Thyroid gland (tissue), 4 donors: Measurements from ENCODE around the gene TMC2. TPM values are rescaled to one million over a fixed set of nuclear protein-coding genes. Genes with fewer than 3 reads are reported as not detected.
A peak's percentile ranks its signal among the peaks of the same experiment; 100 is the strongest.

Experiments used
- DNase-seq, 2 donors: peaks; one replicate each; pipeline ENCODE4 v3.0.0-alpha.2; 2019
- H3K27ac ChIP-seq, 3 donors: fragments of 200-600 bp; sonication (generic); 1 replicate in 2 of 3; 2 replicates in 1 of 3; pipeline ENCODE4 v1.5.1; 2016 to 2019; ENCODE audit warnings: mild to moderate bottlenecking in 1 of 3, moderate library complexity in 1 of 3
- H3K27me3 ChIP-seq: fragments of 200-600 bp; sonication (generic); one replicate; pipeline ENCODE4 v1.5.1; 2019
- H3K36me3 ChIP-seq, 2 donors: fragments of 200-600 bp; sonication (generic); one replicate each; pipeline ENCODE4 v1.5.1; 2016 to 2019
- H3K4me1 ChIP-seq, 2 donors: fragments of 200-600 bp; sonication (generic); one replicate each; pipeline ENCODE4 v1.5.1; 2017 to 2019
- H3K4me3 ChIP-seq, 3 donors: fragments of 200-600 bp; sonication (generic); replicated peaks in 1 of 3; 1 replicate in 2 of 3; 2 replicates in 1 of 3; pipeline ENCODE4 v1.5.1; 2016; ENCODE audit warnings: mild to moderate bottlenecking in 1 of 3
- H3K9me3 ChIP-seq: fragments of 200-600 bp; sonication (generic); one replicate; pipeline ENCODE4 v1.5.1; 2017
- POLR2A ChIP-seq, 2 donors: fragments of 450-650 bp; IDR thresholded peaks; one replicate each; pipeline ENCODE4 v1.6.1; 2017; ENCODE audit warnings: antibody characterized with exemption in 2 of 2, mild to moderate bottlenecking in 2 of 2, moderate library complexity in 1 of 2
- WGBS, 2 donors: methylation state at CpG; one replicate each; pipeline ENCODE4 v1.1.5; 2017; 5-methylcytosine and 5-hydroxymethylcytosine counted together
- intact Hi-C: fragments of 100-400 bp; cut with DNase I; formaldehyde crosslinking; loops from one replicate; pipeline ENCODE4 v1.15.1; 2023
- total RNA-seq, 4 donors: library from RNA; depleted of rRNA; stranded (reverse); fragments of >200 nt; gene quantifications; one replicate each; pipeline ENCODE4 v1.2.3, GENCODE V29; 2016
- TF ChIP-seq, protein P1 (sequence below), 6 experiments: fragments of 200-600 bp in 3 of 6; fragments of 450-650 bp in 3 of 6; sonication (generic) in 3 of 6; IDR thresholded peaks; one replicate each; pipeline ENCODE4 v1.5.1; 2016 to 2019; ENCODE audit warnings: antibody characterized with exemption in 6 of 6, mild to moderate bottlenecking in 2 of 6, inconsistent platforms in 1 of 6, moderate library complexity in 1 of 6

The TMC2 gene
- total RNA-seq, 4 donors from 2014 or later: 0.11 TPM; not detected in 3

DNA sequence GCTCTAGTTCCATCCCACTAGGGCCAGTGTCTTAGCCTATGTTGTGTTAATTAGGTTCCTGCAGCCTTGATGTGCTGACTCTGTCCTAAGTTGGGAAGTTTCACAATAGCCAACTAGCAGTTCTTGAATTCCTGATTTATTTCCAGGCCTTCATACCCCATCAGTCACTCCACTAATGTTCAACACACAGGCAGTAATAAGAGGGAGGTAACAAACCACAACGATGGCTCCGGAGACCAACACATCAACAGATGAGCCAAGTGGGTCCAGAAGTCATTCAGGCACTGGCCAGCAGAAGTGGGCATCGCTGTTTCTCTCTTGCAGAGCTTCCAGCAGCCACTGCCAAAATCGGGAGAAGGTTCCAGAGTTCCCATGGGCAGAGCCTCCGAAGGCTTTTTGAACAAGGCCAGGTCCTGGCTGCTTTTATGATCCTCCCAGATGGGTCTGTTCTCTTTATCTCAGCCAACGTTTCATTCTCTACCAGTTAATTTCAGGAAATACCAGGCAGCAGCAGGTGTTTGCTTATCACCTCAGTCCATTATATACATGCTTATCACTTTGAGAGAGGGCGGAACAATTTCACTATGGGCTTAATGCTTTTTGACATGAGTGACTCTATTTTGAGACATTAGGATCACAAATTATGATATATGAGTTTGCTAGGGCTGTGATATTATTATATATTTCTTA lies 67.6 kb downstream of the TMC2 start:
- Histone ChIP-seq H3K9me3 (no peaks in the 10 kb centered on the region), H3K36me3 (no peaks in the 10 kb centered on the region), H3K4me3 (no peak overlapping the region), H3K27ac (no peak overlapping the region), H3K27me3 (no peaks in the 10 kb centered on the region), H3K4me1 (no peaks in the 10 kb centered on the region)
- intact Hi-C loops: no loop called here
- WGBS, 2 donors: 61 to 77% methylated on average over 7 of the region's 7 CpGs
- TF ChIP-seq, protein P1, sequence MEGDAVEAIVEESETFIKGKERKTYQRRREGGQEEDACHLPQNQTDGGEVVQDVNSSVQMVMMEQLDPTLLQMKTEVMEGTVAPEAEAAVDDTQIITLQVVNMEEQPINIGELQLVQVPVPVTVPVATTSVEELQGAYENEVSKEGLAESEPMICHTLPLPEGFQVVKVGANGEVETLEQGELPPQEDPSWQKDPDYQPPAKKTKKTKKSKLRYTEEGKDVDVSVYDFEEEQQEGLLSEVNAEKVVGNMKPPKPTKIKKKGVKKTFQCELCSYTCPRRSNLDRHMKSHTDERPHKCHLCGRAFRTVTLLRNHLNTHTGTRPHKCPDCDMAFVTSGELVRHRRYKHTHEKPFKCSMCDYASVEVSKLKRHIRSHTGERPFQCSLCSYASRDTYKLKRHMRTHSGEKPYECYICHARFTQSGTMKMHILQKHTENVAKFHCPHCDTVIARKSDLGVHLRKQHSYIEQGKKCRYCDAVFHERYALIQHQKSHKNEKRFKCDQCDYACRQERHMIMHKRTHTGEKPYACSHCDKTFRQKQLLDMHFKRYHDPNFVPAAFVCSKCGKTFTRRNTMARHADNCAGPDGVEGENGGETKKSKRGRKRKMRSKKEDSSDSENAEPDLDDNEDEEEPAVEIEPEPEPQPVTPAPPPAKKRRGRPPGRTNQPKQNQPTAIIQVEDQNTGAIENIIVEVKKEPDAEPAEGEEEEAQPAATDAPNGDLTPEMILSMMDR (IDR thresholded peaks at IDR 0.05): no peak
- TF ChIP-seq POLR2A (IDR thresholded peaks at IDR 0.05): no peak
- no peak for DNase-seq

- WGBS, 2 donors: 37 to 43% methylated on average over 3 of the region's 3 CpGs
- peak; percentile 62 to 64 for DNase-seq
- intact Hi-C loops: no loop called here
Measured at GRCh38 chr20:2604506-2604835, 68.1 kb downstream of the TMC2 start.

DNA sequence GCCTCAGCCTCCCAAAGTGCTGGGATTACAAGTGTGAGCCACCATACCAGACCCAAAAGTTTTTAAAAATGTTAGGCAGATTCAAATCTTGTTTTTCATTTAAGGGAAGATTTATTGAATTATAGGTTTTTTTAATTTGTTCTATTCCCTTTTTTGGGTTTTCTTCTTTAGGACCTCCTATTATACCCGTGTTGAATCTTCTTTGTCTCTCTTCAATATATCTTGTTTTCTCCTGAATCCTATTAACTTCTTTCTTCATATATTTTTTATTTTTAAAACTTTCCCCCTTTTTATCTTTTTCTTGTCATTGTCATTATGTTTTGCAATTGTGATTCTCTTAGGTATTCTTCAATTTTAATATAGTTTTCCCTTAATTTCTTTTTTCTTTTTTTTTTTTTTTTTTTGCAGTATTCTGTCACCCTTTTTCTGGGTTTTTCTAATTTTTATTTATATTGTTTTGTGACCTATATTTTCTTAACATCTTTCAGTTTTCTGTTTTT lies 70.2 kb downstream of the TMC2 start:
- H3K9me3 ChIP-seq: no peaks in the 10 kb centered on the region
- H3K4me1 ChIP-seq: no peaks in the 10 kb centered on the region
- TF ChIP-seq, protein P1 (IDR thresholded peaks at IDR 0.05): no peak
- TF ChIP-seq POLR2A (IDR thresholded peaks at IDR 0.05): no peak
- H3K4me3 ChIP-seq: no peak overlapping the region
- no peak for DNase-seq
- intact Hi-C loops: no loop called here
- no peaks in the 10 kb centered on the region for H3K36me3 ChIP-seq
- H3K27ac ChIP-seq: no peak overlapping the region
- WGBS, 2 donors: 92 to 100% methylated on average over 1 of the region's 1 CpG
- no peaks in the 10 kb centered on the region for H3K27me3 ChIP-seq

More at GRCh38 chr20:2604506-2604835, 68.1 kb downstream of the TMC2 start:
- no peaks in the 10 kb centered on the region for H3K4me1 ChIP-seq
- no peak overlapping the region for H3K27ac ChIP-seq
- TF ChIP-seq POLR2A (IDR thresholded peaks at IDR 0.05): no peak
- TF ChIP-seq, protein P1 (IDR thresholded peaks at IDR 0.05): no peak
- H3K9me3 ChIP-seq: no peaks in the 10 kb centered on the region
- no peak overlapping the region for H3K4me3 ChIP-seq
- H3K27me3 ChIP-seq: no peaks in the 10 kb centered on the region
- H3K36me3 ChIP-seq: no peaks in the 10 kb centered on the region

DNA sequence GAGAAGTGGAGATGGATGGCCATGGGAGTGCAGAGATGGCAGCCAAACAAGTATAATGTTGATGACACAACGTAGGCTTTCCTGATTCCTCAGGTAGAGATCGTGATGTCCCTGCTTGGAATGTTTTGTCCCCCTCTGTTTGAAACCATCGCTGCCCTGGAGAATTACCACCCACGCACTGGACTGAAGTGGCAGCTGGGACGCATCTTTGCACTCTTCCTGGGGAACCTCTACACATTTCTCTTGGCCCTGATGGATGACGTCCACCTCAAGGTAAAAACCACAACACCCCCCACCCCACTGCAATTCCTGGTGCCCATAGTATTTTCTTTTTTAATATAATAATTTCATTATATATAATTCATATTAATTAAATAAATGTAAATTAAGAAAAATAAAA lies 74.0 kb downstream of the TMC2 start:
- no peaks in the 10 kb centered on the region for H3K36me3 ChIP-seq
- no peaks in the 10 kb centered on the region for H3K9me3 ChIP-seq
- no peaks in the 10 kb centered on the region for H3K27me3 ChIP-seq
- TF ChIP-seq POLR2A (IDR thresholded peaks at IDR 0.05): no peak
- TF ChIP-seq, protein P1 (IDR thresholded peaks at IDR 0.05): no peak
- no peaks in the 10 kb centered on the region for H3K4me1 ChIP-seq
- DNase-seq: no peak
- no peak overlapping the region for H3K4me3 ChIP-seq
- 88 to 90% methylated on average over 6 of the region's 6 CpGs for WGBS, 2 donors
- H3K27ac ChIP-seq: no peak overlapping the region
- intact Hi-C loops: no loop called here

DNA sequence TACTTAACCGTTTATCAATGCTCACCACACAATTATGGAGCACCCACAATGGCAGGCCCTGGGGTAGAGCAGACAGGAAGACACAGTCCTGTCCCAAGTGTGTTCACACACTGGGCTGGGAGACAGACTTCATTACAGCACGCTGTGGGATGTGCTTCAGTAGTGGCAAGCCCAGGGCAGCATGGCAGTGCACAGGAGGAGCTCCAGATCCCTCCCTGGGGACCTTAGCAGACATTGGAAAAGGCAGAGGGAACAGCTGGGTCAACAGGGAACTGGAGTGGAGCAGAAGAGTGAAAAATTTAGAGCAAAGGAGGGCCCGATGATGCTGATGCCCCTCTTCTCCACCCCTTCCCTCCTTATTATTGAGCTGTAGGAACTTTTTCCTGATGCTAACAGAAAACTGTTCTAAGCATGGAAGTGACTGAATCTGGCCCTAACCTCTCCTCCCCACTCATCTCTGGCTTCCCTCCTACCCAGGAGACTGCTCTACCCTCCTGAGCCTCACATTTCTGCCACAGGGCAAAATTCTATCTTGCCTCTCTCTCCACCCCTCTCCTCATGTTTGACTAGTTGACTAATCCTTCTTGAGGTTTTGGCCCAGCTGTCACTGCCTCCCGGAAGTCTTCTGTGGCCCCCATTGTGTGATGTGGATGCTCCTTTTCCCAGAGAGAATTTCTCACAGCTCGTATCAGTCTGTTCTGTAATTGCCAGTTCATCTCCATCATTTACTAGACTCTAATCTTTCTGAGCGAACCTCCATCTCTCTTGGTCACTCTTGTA lies 74.8 kb downstream of the TMC2 start:
- no peak for TF ChIP-seq POLR2A (IDR thresholded peaks at IDR 0.05)
- TF ChIP-seq, protein P1 (IDR thresholded peaks at IDR 0.05): no peak

More for the DNA sequence above, 74.8 kb downstream of the TMC2 start:
- H3K27me3 ChIP-seq: no peaks in the 10 kb centered on the region
- H3K36me3 ChIP-seq: no peaks in the 10 kb centered on the region
- DNase-seq: no peak
- no peaks in the 10 kb centered on the region for H3K4me1 ChIP-seq
- H3K9me3 ChIP-seq: no peaks in the 10 kb centered on the region
- H3K4me3 ChIP-seq: no peak overlapping the region
- 56 to 74% methylated on average over 6 of the region's 6 CpGs for WGBS, 2 donors
- intact Hi-C loops: no loop called here
- no peak overlapping the region for H3K27ac ChIP-seq
